GM10847 (cell line): ENCODE measurements around the gene MTR.

Source experiments
- POLR2A ChIP-seq: IDR thresholded peaks from 2 replicates; pipeline ENCODE4 v1.6.1; 2011; ENCODE audit not compliant: insufficient read length; ENCODE audit errors: extremely low read depth

Gene MTR

GRCh38 chr1:236806634-236807033 is 11.5 kb downstream of the MTR start:
- TF ChIP-seq POLR2A, result no peak

- no peak for TF ChIP-seq POLR2A
These were observed 12.9 kb downstream of the MTR start for GRCh38 chr1:236808005-236808404.

GRCh38 chr1:236808564-236809130 is 13.6 kb downstream of the MTR start:
- TF ChIP-seq POLR2A, result no peak

- no peak for TF ChIP-seq POLR2A
These were observed 14.1 kb downstream of the MTR start for GRCh38 chr1:236809148-236809547.

- no peak for TF ChIP-seq POLR2A
These were observed 14.9 kb downstream of the MTR start for GRCh38 chr1:236810018-236810417.

- no peak for TF ChIP-seq POLR2A
These were observed 17.4 kb downstream of the MTR start for GRCh38 chr1:236812334-236813030.

GRCh38 chr1:236815941-236816340 is 20.8 kb downstream of the MTR start:
- TF ChIP-seq POLR2A, result no peak

GRCh38 chr1:236819856-236820255 is 24.8 kb downstream of the MTR start:
- TF ChIP-seq POLR2A, result no peak

GRCh38 chr1:236821091-236821627 is 26.1 kb downstream of the MTR start:
- TF ChIP-seq POLR2A, result no peak

- TF ChIP-seq POLR2A, result no peak
These were observed 28.5 kb downstream of the MTR start for GRCh38 chr1:236823559-236823958.

GRCh38 chr1:236829085-236829484 is 34.0 kb downstream of the MTR start:
- TF ChIP-seq POLR2A, result no peak

- no peak for TF ChIP-seq POLR2A
These were observed 35.0 kb downstream of the MTR start for GRCh38 chr1:236830116-236830515.

GRCh38 chr1:236830560-236830959 is 35.5 kb downstream of the MTR start:
- TF ChIP-seq POLR2A, result no peak

- no peak for TF ChIP-seq POLR2A
These were observed 38.5 kb downstream of the MTR start for GRCh38 chr1:236833575-236833974.

GRCh38 chr1:236834876-236835275 is 39.8 kb downstream of the MTR start:
- TF ChIP-seq POLR2A, result no peak

GRCh38 chr1:236835491-236835890 is 40.4 kb downstream of the MTR start:
- no peak for TF ChIP-seq POLR2A

GRCh38 chr1:236836157-236836556 is 41.1 kb downstream of the MTR start:
- TF ChIP-seq POLR2A, result no peak
